ENCODE data around the gene HOXC13.

Gene HOXC13

DNA sequence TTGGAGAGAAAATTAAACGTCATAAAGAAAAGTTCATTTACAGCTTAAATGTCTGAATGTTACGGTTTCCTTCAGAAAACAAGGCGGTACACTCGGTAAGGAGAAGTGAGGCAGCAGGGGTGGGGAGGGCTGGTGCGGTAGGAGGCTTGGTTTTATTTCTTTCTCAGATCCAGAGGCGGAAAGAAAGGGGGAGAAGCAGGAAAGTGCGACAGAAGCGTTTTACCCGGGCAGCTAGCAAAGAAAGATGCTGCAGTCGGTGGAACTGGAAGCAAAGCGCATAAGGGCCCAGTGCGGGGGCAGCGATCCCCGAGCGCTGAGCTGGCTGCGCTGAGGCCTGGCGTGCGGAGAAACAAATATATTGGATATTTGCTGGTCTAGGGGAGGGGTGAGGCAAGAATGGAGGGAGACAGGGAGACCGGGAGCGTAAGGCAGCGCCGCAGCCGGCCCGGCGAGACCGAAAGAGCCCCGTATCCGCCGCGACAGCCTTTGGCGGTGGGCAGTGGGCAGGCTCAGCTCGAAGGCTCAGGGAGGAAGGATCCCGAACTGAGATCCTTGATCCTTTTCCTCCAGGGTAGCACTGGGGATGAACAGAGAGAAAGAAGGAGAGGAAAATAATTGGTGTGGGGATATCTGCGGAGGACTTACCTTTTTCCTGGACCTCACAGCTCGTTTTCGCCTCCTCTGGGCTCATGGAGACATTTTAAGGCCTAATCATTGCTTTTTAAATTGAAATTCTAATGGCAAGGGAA is 27.9 kb downstream of the HOXC13 start:
- H3K4me3 ChIP-seq (ENCODE audit: low read depth, low read length) = peak overlapping the region; percentile 13; the same call in 1 of the 2 replicates
- no peaks in the 10 kb centered on the region for H3K9me3 ChIP-seq (ENCODE audit: control insufficient read depth, insufficient read depth, low read depth, low read length)
- H3K4me1 ChIP-seq (ENCODE audit: control insufficient read depth, insufficient read depth, low read length) = 0 out of 2 replicates have a peak, but pooled peaks cover 3% of the 10 kb centered on the region
- no peak overlapping the region for H3K9ac ChIP-seq (ENCODE audit: low read length)
- no peaks in the 10 kb centered on the region for H3K36me3 ChIP-seq (ENCODE audit: control insufficient read depth, insufficient read depth, low read length)
- no peak overlapping the region for H3K27ac ChIP-seq (ENCODE audit: low read depth, low read length)
- peaks cover 100% of the 10 kb centered on the region for H3K27me3 ChIP-seq (ENCODE audit: control insufficient read depth, insufficient read depth, low read length)

DNA sequence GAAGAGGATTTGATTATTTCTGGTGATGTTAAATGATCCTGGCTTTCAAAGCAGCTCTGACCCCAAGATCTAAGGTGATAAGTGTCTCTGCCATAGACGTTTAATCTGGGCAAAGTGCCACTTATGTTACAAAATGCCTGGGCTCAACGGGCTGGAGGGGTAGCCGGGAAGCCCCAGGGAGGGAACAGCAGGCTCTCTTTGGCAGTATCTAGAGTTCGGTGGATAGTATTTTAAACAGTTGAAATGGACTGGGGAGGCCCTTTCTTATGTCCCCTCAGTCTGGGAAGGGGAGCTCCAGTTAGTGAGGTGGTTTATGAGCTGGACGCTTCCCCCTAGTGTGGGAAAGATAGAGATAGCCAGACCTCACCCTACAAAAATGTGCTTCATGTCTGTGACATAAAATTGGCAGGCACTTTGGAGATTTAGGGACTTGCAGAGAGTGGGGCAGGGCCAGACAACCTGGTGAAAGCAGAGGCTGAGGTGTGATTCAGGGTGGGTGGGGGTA is 28.8 kb downstream of the HOXC13 start:
- Histone ChIP-seq H3K9ac (ENCODE audit: low read length) (no peak overlapping the region), H3K4me3 (ENCODE audit: low read depth, low read length) (no peak overlapping the region), H3K36me3 (ENCODE audit: control insufficient read depth, insufficient read depth, low read length) (no peaks in the 10 kb centered on the region), H3K9me3 (ENCODE audit: control insufficient read depth, insufficient read depth, low read depth, low read length) (no peaks in the 10 kb centered on the region), H3K27me3 (ENCODE audit: control insufficient read depth, insufficient read depth, low read length) (peaks cover 100% of the 10 kb centered on the region), H3K4me1 (ENCODE audit: control insufficient read depth, insufficient read depth, low read length) (0 out of 2 replicates have a peak, but pooled peaks cover 3% of the 10 kb centered on the region), H3K27ac (ENCODE audit: low read depth, low read length) (no peak overlapping the region)

DNA sequence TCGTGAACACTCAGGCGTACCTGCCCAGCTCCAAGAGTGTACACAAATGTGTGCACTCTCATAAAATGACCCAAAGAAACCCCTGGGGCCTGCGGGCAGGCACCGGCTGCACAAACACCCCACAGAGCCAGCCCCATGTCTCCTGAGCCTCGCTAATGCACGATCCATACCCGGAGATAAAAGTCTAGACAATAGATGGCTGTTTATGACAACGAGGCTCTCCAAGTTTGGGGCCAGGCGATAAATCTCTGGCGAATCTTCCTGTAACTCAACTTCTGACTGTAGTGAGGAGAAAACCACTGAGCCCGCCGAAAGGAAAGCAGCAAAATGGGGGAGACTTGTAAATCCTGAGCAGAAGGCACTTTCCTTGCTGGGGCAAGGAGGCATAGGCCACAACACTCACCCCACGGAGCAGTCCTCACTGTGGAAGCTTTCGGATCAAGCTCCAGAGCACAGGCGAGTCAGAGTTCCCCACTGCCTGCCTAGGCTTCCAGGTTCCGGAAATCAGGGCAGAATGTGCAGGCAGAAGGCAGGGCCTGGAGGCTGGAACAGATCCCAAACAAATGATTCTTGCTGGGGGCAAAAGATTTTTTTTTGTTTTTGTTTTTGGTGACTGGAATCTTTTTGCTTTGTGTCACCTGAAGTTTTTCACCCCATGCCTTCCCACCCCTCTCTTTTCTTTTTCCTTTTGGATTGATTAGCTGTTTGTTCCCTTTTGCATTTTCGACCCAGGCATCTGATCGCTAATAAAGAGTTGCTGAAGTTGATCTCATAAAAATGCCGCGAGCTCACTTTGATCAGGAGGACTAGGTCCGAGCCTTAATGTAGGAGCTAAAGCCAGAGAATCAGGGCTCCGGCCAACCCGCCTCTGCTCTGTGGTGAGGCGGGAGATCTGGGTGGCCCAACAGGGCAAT is 29.8 kb downstream of the HOXC13 start:
- no peak overlapping the region for H3K9ac ChIP-seq (ENCODE audit: low read length)
- H3K27ac ChIP-seq (ENCODE audit: low read depth, low read length) = no peak overlapping the region
- 0 out of 2 replicates have a peak, but pooled peaks cover 3% of the 10 kb centered on the region for H3K4me1 ChIP-seq (ENCODE audit: control insufficient read depth, insufficient read depth, low read length)
- no peak overlapping the region for H3K4me3 ChIP-seq (ENCODE audit: low read depth, low read length)
- H3K36me3 ChIP-seq (ENCODE audit: control insufficient read depth, insufficient read depth, low read length) = no peaks in the 10 kb centered on the region
- H3K9me3 ChIP-seq (ENCODE audit: control insufficient read depth, insufficient read depth, low read depth, low read length) = no peaks in the 10 kb centered on the region
- H3K27me3 ChIP-seq (ENCODE audit: control insufficient read depth, insufficient read depth, low read length) = peaks cover 100% of the 10 kb centered on the region

DNA sequence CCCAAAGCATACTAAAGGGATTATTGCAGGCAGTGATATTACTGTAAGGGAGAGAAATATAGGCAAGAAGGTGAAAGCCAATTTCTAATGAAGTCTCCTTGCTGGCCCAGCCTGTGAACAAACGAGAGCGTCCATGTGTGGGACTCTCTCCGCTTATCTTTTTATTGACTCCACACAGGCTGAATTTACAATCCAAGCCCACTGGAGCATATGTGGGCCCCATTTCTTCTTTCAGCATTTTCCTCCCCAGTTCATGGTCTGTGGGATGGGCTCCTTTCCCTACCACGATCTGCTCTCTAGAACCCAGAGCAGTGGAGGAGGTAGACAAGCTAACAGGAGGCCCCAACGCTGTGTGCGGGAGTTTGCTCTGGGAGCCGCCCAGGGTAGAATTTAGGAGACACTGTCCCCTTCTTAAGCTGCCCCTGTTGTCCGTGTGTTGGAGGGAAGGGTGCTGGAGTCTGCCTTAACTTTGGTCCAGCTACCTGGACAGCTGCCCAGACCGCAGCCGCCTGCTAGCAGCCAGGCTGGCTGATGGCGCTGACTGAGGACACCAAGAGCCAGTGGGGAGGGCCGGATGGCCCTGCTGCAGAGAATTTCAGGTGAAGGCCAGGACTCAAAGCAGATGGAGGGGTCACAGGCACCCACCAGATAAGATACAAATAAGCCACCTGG is 31.1 kb downstream of the HOXC13 start:
- Histone ChIP-seq H3K27me3 (ENCODE audit: control insufficient read depth, insufficient read depth, low read length) (peaks cover 100% of the 10 kb centered on the region), H3K4me1 (ENCODE audit: control insufficient read depth, insufficient read depth, low read length) (0 out of 2 replicates have a peak, but pooled peaks cover 3% of the 10 kb centered on the region), H3K9me3 (ENCODE audit: control insufficient read depth, insufficient read depth, low read depth, low read length) (no peaks in the 10 kb centered on the region), H3K4me3 (ENCODE audit: low read depth, low read length) (no peak overlapping the region), H3K36me3 (ENCODE audit: control insufficient read depth, insufficient read depth, low read length) (no peaks in the 10 kb centered on the region), H3K27ac (ENCODE audit: low read depth, low read length) (no peak overlapping the region), H3K9ac (ENCODE audit: low read length) (no peak overlapping the region)

DNA sequence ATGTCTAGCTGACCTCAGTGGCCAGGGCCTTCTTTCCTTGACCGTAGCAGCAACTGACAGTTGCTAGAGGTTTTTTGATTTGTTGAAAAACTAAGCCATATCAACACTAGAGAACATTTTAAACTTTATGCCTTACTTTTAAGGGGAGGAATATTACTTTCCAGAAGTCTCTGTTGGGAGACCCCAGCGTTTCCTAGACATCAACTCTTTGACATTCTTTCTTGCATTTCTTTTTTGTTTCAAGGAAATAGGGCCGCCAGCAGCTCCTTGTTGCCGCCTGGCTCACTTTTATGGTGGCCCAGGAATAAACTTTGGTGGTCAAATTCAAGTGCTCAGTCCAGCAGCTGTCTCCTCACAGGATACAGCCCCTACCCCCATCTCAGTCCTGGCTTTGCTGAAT is 31.8 kb downstream of the HOXC13 start:
- no peaks in the 10 kb centered on the region for H3K36me3 ChIP-seq (ENCODE audit: control insufficient read depth, insufficient read depth, low read length)
- H3K4me1 ChIP-seq (ENCODE audit: control insufficient read depth, insufficient read depth, low read length) = peaks cover 4% of the 10 kb centered on the region; the same call in 1 of the 2 replicates
- H3K27me3 ChIP-seq (ENCODE audit: control insufficient read depth, insufficient read depth, low read length) = peaks cover 100% of the 10 kb centered on the region
- H3K9ac ChIP-seq (ENCODE audit: low read length) = no peak overlapping the region
- H3K9me3 ChIP-seq (ENCODE audit: control insufficient read depth, insufficient read depth, low read depth, low read length) = no peaks in the 10 kb centered on the region
- H3K4me3 ChIP-seq (ENCODE audit: low read depth, low read length) = no peak overlapping the region
- no peak overlapping the region for H3K27ac ChIP-seq (ENCODE audit: low read depth, low read length)

DNA sequence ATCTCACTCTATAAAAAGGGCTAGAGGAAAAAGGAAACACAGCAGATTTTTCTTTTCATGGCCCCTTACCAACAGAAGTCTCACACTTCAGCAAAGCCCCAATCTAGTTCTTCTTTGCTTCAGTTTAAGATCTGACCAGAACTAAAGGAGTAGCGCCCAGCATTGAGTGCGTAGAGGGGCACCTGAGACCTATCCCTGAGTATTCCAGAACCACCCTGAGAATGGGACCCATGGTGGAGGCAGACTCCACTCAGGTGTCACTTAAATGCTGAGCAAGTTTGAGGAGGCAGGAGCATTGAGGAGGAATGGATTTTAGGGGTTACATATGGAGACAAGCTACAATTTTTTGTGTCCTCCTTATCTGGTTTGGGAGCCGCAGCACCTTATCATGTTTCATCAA is 32.5 kb downstream of the HOXC13 start:
- Histone ChIP-seq H3K9ac (ENCODE audit: low read length) (no peak overlapping the region), H3K4me1 (ENCODE audit: control insufficient read depth, insufficient read depth, low read length) (peaks cover 9% of the 10 kb centered on the region; the same call in 1 of the 2 replicates), H3K27me3 (ENCODE audit: control insufficient read depth, insufficient read depth, low read length) (peaks cover 100% of the 10 kb centered on the region), H3K4me3 (ENCODE audit: low read depth, low read length) (no peak overlapping the region), H3K27ac (ENCODE audit: low read depth, low read length) (no peak overlapping the region), H3K36me3 (ENCODE audit: control insufficient read depth, insufficient read depth, low read length) (no peaks in the 10 kb centered on the region), H3K9me3 (ENCODE audit: control insufficient read depth, insufficient read depth, low read depth, low read length) (no peaks in the 10 kb centered on the region)

DNA sequence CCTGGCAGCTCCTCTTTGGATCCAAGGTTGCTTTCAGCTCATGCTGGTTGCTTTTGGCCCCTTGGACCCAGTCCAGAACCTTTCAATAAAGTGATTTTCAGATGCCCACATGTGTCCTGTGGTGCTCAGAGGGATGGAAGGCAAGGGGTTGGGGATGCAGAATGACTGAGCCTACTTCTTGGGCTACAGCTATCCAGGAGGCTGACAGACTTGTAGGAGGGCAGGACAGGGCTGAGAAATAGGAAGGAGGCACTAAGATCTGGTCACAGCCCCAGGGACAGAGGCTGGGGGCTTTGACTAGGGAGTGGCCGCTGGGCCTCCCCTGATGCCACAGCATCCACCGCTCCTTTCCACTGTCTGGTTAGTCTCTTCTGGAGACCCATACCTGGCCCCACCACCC is 33.1 kb downstream of the HOXC13 start:
- Histone ChIP-seq H3K4me1 (ENCODE audit: control insufficient read depth, insufficient read depth, low read length) (peaks cover 6% of the 10 kb centered on the region; the same call in 1 of the 2 replicates), H3K27ac (ENCODE audit: low read depth, low read length) (no peak overlapping the region), H3K9ac (ENCODE audit: low read length) (no peak overlapping the region), H3K4me3 (ENCODE audit: low read depth, low read length) (no peak overlapping the region), H3K9me3 (ENCODE audit: control insufficient read depth, insufficient read depth, low read depth, low read length) (no peaks in the 10 kb centered on the region), H3K36me3 (ENCODE audit: control insufficient read depth, insufficient read depth, low read length) (no peaks in the 10 kb centered on the region), H3K27me3 (ENCODE audit: control insufficient read depth, insufficient read depth, low read length) (peaks cover 100% of the 10 kb centered on the region)

DNA sequence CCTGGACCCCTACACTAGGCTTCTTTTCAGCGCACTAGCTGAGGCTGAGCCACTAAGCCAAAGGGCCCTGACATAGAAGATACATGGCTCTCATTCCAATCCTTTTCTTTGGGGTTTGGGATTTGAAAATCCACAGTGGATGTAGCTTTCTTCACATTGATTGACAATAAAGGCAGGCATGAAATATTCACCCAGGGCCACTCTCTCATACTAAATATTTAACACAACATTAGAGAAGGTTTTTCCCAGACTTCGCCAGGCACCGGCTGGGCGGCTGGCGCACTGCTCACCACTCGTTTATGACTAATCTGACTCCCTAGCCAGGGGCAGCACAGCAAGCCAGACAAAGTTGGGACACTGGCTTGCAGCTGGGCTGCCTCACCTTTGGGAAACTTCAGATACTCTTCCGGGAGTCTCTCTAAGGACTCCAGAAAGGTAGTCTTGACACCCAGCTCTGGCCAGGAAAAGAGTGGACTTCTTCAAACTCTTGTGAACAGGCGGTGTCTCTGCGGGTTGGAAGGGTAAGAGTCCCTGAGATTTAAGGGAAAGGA is 33.6 kb downstream of the HOXC13 start:
- Histone ChIP-seq H3K36me3 (ENCODE audit: control insufficient read depth, insufficient read depth, low read length) (no peaks in the 10 kb centered on the region), H3K4me1 (ENCODE audit: control insufficient read depth, insufficient read depth, low read length) (peaks cover 6% of the 10 kb centered on the region; the same call in 1 of the 2 replicates), H3K4me3 (ENCODE audit: low read depth, low read length) (no peak overlapping the region), H3K27me3 (ENCODE audit: control insufficient read depth, insufficient read depth, low read length) (peaks cover 100% of the 10 kb centered on the region), H3K9ac (ENCODE audit: low read length) (no peak overlapping the region), H3K27ac (ENCODE audit: low read depth, low read length) (no peak overlapping the region), H3K9me3 (ENCODE audit: control insufficient read depth, insufficient read depth, low read depth, low read length) (no peaks in the 10 kb centered on the region)

DNA sequence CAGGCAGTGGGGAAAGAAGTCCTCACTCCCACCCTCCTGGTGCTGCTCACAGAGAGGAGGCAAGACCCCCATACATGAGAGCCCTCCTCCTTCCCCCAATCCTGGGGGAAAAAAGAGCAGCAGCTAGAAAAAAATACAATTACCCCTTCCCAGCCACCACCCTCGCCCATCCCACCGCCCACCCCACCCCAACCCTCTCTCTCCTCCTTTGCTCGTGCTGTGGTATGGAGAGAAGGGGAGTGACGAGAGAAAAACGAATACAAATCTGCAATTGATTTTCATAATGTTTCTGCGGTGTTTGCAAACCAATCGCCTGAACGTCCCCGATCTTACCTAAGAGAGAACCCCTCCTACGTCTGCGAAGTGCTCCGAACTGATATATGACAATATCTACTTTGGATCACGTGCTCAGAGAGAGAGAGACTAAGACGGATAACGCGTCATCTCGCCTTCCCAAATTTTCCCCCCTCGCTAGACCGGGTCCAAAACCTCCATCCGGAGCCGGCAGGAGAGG is 34.1 kb downstream of the HOXC13 start, which contains the start of gene HOXC11:
TSS of gene HOXC11 (plus strand) at position 405 of the 514 bp plus-strand sequence. CDS start 116 bp downstream, outside the sequence.
- Histone ChIP-seq H3K4me1 (ENCODE audit: control insufficient read depth, insufficient read depth, low read length) (peaks cover 6% of the 10 kb centered on the region; the same call in 1 of the 2 replicates), H3K27me3 (ENCODE audit: control insufficient read depth, insufficient read depth, low read length) (peaks cover 100% of the 10 kb centered on the region), H3K36me3 (ENCODE audit: control insufficient read depth, insufficient read depth, low read length) (no peaks in the 10 kb centered on the region), H3K9ac (ENCODE audit: low read length) (peak within 1 kb of the TSS; percentile 36), H3K9me3 (ENCODE audit: control insufficient read depth, insufficient read depth, low read depth, low read length) (no peaks in the 10 kb centered on the region), H3K27ac (ENCODE audit: low read depth, low read length) (no peak within 1 kb of the TSS), H3K4me3 (ENCODE audit: low read depth, low read length) (peak within 1 kb of the TSS; percentile 38)
